ENCODE data around the gene MBOAT1.

MBOAT1 gene

GRCh38 chr6:20129290-20130088, 82.8 kb downstream of the MBOAT1 start:
- DNase-seq: no peak

- no peak for DNase-seq
These were observed 84.3 kb downstream of the MBOAT1 start for GRCh38 chr6:20128018-20128417.

GRCh38 chr6:20126789-20127653, 85.2 kb downstream of the MBOAT1 start:
- DNase-seq: peak; percentile 97

- DNase-seq: peak; percentile 26
These were observed 86.0 kb downstream of the MBOAT1 start for GRCh38 chr6:20126102-20126752.

DNA sequence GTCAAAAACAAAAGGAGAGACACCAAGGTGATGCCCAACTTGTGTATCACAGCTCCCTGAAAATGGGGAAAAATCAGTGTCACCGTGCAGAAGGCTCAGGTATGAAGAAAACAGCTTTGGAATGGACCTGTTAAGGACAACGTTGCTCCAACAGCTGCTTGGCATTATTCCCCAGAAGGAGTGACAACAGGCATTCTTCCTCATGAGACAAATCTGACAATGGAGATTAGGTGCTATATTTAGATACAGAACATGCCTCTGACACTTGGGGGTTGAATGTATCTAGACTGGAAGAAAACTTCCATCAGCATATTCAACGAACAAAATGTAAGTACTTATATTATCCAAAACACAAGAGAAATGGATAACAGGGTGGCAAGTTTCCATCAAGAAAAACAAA, 87.7 kb downstream of the MBOAT1 start:
- no peak for DNase-seq

GRCh38 chr6:20119485-20119884, 92.8 kb downstream of the MBOAT1 start:
- no peak for DNase-seq

DNA sequence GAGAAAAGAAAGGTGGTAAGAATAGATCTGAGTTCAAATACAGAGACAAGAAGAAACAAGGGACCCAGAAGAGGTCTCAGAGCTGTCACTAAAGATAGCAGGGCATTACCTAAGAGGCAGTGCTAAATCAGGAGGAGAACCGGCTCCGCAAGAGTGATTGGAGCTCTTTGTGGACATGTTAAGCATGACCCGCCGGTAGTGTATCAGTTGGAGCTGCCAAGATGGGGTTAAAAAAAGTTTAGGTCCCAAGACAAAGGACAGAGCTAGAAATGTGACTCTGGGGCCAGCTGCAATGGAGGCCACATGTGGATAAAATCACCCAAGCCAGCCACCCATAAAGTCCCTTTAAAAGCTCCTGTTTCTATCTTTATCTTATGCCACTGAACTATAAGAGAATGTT, 93.4 kb downstream of the MBOAT1 start:
- no peak for DNase-seq

GRCh38 chr6:20117474-20117873, 94.8 kb downstream of the MBOAT1 start:
- peak; percentile 82 for DNase-seq

DNA sequence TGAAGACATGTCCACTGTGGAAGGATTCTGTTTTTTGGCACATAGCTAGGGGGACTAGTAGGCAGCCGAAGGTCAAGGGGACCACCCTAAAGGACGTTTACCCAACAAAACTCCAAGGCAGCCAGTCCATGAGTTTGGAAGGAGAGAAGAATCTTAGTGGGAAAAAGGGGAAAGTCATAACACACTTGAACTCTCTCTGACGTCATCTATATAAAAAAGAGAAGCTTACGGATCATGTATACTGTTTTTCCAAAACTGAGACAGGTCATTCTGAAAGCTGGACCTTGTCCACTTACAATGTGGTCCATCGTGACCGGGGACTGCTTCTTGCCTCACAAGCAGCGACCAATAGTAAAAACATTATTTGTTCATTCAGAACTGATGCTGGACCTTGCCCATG, 95.5 kb downstream of the MBOAT1 start:
- DNase-seq: no peak

GRCh38 chr6:20115246-20115980, 96.9 kb downstream of the MBOAT1 start:
- DNase-seq: no peak

DNA sequence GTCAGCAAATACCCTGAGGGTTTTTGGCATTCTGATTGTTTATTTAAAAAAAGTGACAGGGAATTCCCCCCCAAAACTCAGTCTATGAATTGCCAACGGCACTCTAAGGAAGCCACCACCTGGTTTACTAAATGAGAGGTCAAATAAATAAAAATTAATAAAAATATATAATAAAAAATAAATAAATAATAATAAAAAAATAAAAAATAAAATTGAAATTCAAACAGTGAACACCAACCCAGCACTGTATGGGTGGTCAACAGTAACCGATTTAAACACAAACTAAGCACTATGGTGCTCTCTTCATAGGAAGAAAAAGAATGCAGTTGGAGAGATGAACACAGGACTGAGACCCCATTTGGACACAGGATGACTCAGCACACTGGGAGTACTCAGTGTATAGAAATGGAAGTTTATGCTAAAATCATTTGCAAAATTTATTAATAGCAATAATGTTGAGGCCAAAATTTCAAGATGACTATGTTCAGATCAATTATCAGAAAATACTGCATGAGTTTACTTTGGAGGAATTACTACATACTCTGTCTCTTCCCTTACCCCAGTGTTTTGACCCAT, 98.5 kb downstream of the MBOAT1 start:
- no peak for DNase-seq

- no peak for DNase-seq
These were observed 99.4 kb downstream of the MBOAT1 start for GRCh38 chr6:20112841-20113240.

DNA sequence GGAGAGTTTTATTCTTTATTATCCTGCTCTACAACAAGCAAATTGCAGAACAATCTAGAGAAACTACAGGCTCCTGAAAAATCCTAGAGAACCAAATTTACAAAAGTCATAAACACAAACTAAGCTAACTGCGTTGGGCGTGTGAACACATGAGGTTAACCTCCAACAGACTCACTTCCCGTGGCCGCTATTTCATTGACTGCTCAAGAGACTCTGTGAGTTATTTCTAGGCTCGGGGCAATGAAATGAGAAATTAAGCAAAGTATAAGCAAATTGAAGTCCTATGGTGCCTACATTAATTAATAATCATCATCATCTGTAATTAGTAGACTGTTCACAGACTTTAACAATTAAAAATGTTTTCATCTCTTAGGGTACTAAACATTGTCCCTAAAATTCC, 100.0 kb downstream of the MBOAT1 start:
- no peak for DNase-seq

- no peak for DNase-seq
These were observed 101.8 kb downstream of the MBOAT1 start for GRCh38 chr6:20110478-20110877.

DNA sequence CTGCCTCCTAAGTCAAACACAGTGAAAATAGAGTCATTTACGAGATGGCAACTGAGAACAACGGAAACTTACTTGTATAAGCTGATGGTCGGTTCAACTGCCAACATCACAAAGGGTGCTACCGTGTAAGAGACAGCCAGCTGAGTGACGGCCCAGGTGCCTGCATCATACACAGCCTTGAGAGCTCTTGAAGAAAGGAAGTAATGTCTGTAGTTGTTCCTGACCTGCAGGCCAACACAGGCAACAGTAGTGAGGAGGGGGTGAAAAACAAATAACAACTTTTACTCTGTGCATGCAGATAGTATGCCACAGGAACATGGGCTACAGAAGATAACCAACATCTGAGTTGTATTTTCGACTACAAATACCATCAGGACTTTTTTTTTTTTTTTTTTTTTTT, 102.7 kb downstream of the MBOAT1 start:
- DNase-seq: peak; percentile 5

DNA sequence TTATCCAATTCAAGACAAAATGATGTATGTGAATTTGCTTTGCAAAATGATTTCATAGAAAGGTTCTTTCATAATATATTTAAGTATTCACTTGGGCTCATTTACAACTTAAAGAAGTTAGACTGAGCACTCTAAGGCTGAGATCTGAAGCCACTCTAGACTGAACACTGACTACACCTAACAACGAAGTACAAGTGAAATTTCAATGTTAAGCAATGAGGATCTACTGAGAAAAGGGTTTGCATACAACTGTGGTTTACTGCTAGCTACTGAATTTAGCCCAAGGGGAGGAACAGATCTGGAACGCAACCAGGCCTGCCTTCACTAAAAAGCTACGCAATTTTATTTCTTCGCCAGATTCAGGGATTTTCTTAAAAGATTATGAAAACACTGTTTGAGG, 106.4 kb downstream of the MBOAT1 start:
- no peak for DNase-seq

- no peak for DNase-seq
These were observed 107.6 kb downstream of the MBOAT1 start for GRCh38 chr6:20104696-20105095.

DNA sequence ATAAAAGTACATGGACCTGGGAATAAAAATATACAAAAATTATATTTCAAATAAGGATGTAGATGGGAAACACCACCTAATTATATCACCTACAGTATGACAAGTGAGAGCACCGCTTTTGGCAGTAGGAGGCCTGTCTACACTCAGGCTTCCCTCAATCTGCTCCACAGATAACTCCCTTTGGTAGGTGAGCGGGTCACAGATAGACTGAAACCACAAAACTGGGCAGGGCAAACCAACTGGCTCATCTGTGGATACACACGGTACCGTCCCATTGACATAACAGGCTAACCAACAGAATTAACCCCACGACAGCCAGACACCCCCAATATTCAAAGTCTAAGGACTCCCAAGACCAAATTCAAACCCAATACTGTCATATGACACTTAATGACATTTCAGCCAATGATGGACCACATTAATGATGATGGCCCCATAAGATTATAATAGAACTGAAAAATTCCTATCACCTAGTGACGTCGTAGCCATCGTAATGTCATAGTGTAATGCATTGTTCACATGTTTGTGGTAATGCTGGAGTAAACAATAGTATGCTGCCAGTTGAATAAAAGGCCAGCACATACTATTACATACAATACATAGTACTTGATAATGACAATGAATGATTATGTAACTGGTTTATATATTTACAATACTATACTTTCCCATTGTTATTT, 109.7 kb downstream of the MBOAT1 start:
- DNase-seq: no peak

DNA sequence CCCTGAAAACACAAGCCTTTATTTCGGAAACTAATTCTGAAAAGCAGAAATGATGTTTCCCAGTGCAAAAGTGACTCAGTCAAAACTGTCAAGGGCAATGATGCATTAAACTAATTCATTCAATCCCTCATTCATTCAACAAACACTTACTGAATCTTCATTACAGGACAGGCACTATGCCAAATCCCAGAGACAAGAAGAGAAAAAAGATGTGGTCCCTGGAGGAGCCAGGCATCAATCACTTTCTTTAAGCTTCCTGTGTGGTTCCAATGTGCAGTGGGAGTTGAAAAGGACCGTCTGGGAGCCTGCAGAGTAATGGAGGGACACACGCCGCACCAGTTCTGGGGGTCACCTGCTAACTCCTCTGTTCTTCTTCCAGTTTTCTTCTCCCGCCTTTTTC, 113.1 kb downstream of the MBOAT1 start:
- DNase-seq: no peak

DNA sequence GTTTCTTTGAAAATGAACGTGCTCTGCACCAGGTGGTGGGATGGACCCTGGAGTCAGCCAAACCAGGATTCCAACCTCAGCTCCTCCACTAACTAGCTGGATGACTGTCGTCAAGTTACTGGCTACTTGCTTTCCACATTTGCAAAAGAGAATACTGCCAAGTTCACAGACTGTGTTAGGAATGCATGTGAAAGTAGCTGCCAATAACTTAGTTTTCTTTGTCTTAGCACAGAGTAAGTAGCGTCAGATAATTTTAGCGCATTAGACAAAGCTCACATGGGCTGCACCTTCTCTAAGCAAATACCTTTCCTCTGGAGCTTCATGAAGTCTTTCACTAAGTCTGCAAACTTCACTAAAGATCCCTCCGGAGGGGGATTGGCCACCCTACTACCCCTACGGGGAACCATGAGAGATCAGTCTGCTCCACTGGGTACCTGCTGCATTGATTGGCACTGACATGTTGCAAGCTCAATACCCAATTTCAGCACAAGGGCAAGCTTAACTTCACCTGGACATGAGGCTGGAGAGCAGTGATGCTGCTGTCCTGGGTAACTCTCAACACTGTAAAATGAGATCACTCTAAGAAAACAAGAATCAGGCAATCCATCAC, 113.9 kb downstream of the MBOAT1 start:
- no peak for DNase-seq

DNA sequence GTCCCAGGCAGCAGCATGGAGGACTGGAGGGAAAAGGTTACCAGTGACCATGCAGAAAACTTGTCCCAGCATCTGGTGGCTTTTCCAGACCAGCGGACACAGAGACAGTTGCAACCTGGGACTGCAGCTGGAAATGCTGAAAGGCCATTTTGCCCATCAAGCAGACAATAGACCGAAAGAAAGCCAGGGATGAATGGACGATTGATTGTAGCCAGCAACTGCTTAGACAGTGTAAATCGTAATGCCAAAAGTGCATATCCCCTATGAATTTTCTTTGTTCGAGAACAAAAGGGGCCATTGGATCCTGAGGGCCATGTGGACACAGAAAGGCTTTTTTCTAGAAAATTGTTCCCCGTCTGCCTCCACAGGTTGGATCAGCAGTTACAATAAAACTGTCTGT, 115.7 kb downstream of the MBOAT1 start:
- no peak for DNase-seq

DNA sequence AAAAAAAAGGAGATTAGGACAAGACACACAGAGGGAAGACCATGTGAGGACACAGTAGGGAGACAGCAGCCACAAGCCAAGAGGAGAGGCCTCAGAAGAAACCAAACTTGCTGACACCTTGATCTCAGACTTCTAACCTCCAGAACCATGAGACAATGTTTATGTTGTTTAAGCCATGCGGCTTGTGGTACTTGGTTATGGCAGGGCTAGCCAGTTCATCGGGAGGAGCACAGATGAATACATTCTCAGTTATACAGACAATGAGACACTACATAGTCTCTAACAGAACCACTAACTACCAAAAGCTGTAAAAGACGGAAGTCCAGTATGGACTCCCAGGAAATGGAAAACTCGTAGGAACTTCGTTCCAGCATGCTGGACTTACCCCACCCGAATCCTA, 116.8 kb downstream of the MBOAT1 start:
- no peak for DNase-seq
